Activated CD4-positive, alpha-beta memory T cell treated with anti-CD3 and anti-CD28 coated beads for 36 hours (primary cell): Measurements from ENCODE around the gene RRAGC. TPM values are rescaled to one million over a fixed set of nuclear protein-coding genes. Genes with fewer than 3 reads are reported as not detected.

Experiments
- CTCF ChIA-PET: fragments of 350-600 bp; sonication (Branson Sonifier 250); formaldehyde crosslinking; loops from one replicate; lab custom pipeline; 2021; ENCODE audit warnings: antibody characterized with exemption, inconsistent platforms; lab: Charles Lee
- POLR2A ChIA-PET: fragments of 350-600 bp; sonication (Branson Sonifier 250); formaldehyde crosslinking; loops from one replicate; lab custom pipeline; 2021; ENCODE audit warnings: antibody characterized with exemption; lab: Charles Lee
- DNase-seq: peaks from one replicate; pipeline ENCODE4 v3.0.0-alpha.2; 2020
- H3K27ac Mint-ChIP-seq: one replicate; pipeline ENCODE4 v1.8.0; 2021; ENCODE audit warnings: mixed read lengths
- H3K27me3 Mint-ChIP-seq: one replicate; pipeline ENCODE4 v1.8.0; 2021; ENCODE audit warnings: mixed read lengths
- H3K36me3 Mint-ChIP-seq: one replicate; pipeline ENCODE4 v1.8.0; 2021; ENCODE audit warnings: mixed read lengths
- H3K4me1 Mint-ChIP-seq: one replicate; pipeline ENCODE4 v1.8.0; 2021; ENCODE audit warnings: low read depth, mixed read lengths
- H3K4me3 Mint-ChIP-seq: one replicate; pipeline ENCODE4 v1.8.0; 2021; ENCODE audit warnings: mild to moderate bottlenecking, mixed read lengths
- H3K9me3 Mint-ChIP-seq: one replicate; pipeline ENCODE4 v1.8.0; 2021; ENCODE audit warnings: mixed read lengths
- intact Hi-C: fragments of 100-400 bp; cut with micrococcal nuclease; formaldehyde crosslinking; loops from one replicate; pipeline ENCODE4 v1.15.1; 2023
- total RNA-seq, 2 experiments: library from RNA; stranded (reverse); gene quantifications; one replicate each; pipeline ENCODE4 v1.2.3, GENCODE V29; 2021

RRAGC gene
- total RNA-seq, 2 experiments from 2014 or later = 27.6 to 29.7 TPM

GRCh38 chr1:38829368-38829767, 30.2 kb downstream of the RRAGC start:
- Mint-ChIP-seq H3K9me3 (no peaks in the 10 kb centered on the region), H3K36me3 (no peaks in the 10 kb centered on the region), H3K27ac (no peak overlapping the region), H3K4me1 (no peaks in the 10 kb centered on the region), H3K27me3 (peaks cover 23% of the 10 kb centered on the region), H3K4me3 (no peak overlapping the region)
- DNase-seq = no peak
- POLR2A ChIA-PET = no interaction called here
- intact Hi-C loops = no loop called here
- CTCF ChIA-PET = no interaction called here

GRCh38 chr1:38827318-38827717, 32.3 kb downstream of the RRAGC start:
- CTCF ChIA-PET = interaction anchor here (0.9 kb wide), 1 partner anchor 9 kb away, joined by 4 read pairs; no protein-coding TSS in a partner anchor
- no peaks in the 10 kb centered on the region for H3K9me3 Mint-ChIP-seq
- POLR2A ChIA-PET = no interaction called here
- intact Hi-C loops = no loop called here
- H3K27me3 Mint-ChIP-seq = peaks cover 32% of the 10 kb centered on the region
- no peak overlapping the region for H3K27ac Mint-ChIP-seq
- H3K4me1 Mint-ChIP-seq = no peaks in the 10 kb centered on the region
- no peak overlapping the region for H3K4me3 Mint-ChIP-seq
- no peak for DNase-seq
- H3K36me3 Mint-ChIP-seq = no peaks in the 10 kb centered on the region

- no peak overlapping the region for H3K27ac Mint-ChIP-seq
- H3K27me3 Mint-ChIP-seq = peaks cover 32% of the 10 kb centered on the region
- DNase-seq = no peak
- ChIA-PET POLR2A (no interaction called here), CTCF (interaction anchor here (0.9 kb wide), 1 partner anchor 9 kb away, joined by 4 read pairs; no protein-coding TSS in a partner anchor)
- no peaks in the 10 kb centered on the region for H3K4me1 Mint-ChIP-seq
- H3K9me3 Mint-ChIP-seq = no peaks in the 10 kb centered on the region
- no peak overlapping the region for H3K4me3 Mint-ChIP-seq
- no peaks in the 10 kb centered on the region for H3K36me3 Mint-ChIP-seq
- intact Hi-C loops = no loop called here
Observed at GRCh38 chr1:38826886-38827285, 32.7 kb downstream of the RRAGC start.

GRCh38 chr1:38826262-38826661, 33.3 kb downstream of the RRAGC start:
- no peak overlapping the region for H3K4me3 Mint-ChIP-seq
- ChIA-PET CTCF (no interaction called here), POLR2A (no interaction called here)
- intact Hi-C loops = no loop called here
- no peaks in the 10 kb centered on the region for H3K9me3 Mint-ChIP-seq
- H3K4me1 Mint-ChIP-seq = no peaks in the 10 kb centered on the region
- no peak overlapping the region for H3K27ac Mint-ChIP-seq
- DNase-seq = no peak
- H3K36me3 Mint-ChIP-seq = no peaks in the 10 kb centered on the region
- H3K27me3 Mint-ChIP-seq = peaks cover 33% of the 10 kb centered on the region

- H3K9me3 Mint-ChIP-seq = no peaks in the 10 kb centered on the region
- H3K27me3 Mint-ChIP-seq = peaks cover 54% of the 10 kb centered on the region
- intact Hi-C loops = no loop called here
- H3K27ac Mint-ChIP-seq = no peak overlapping the region
- ChIA-PET POLR2A (interaction anchor here (0.7 kb wide), 1 partner anchor 1617 kb away, joined by 3 read pairs; no protein-coding TSS in a partner anchor), CTCF (interaction anchor here (0.7 to 2.9 kb wide), 2 partner anchors 11 to 352 kb away, joined by 4 to 13 read pairs; no protein-coding TSS in a partner anchor)
- DNase-seq = no peak
- H3K4me3 Mint-ChIP-seq = no peak overlapping the region
- H3K4me1 Mint-ChIP-seq = peaks cover 2% of the 10 kb centered on the region
- peaks cover 3% of the 10 kb centered on the region for H3K36me3 Mint-ChIP-seq
Observed at GRCh38 chr1:38820860-38821259, 38.7 kb downstream of the RRAGC start.

GRCh38 chr1:38819516-38819915, 40.1 kb downstream of the RRAGC start:
- Mint-ChIP-seq H3K27me3 (peaks cover 59% of the 10 kb centered on the region), H3K9me3 (no peaks in the 10 kb centered on the region), H3K4me3 (no peak overlapping the region), H3K4me1 (peaks cover 2% of the 10 kb centered on the region), H3K36me3 (peaks cover 3% of the 10 kb centered on the region), H3K27ac (no peak overlapping the region)
- ChIA-PET CTCF (interaction anchor here (0.9 to 2.9 kb wide), 5 partner anchors 12 to 793 kb away, joined by 3 to 13 read pairs (median 3); no protein-coding TSS in a partner anchor), POLR2A (interaction anchor here (0.6 kb wide), 1 partner anchor 48 kb away, joined by 3 read pairs; no protein-coding TSS in a partner anchor)
- no peak for DNase-seq
- intact Hi-C loops = loop anchor here (10.0 kb wide), 1 partner anchor 205 kb away; no protein-coding TSS in a partner anchor

GRCh38 chr1:38819040-38819439, 40.5 kb downstream of the RRAGC start:
- intact Hi-C loops = loop anchor here (10.0 kb wide), 1 partner anchor 204 kb away; no protein-coding TSS in a partner anchor
- POLR2A ChIA-PET = no interaction called here
- no peak for DNase-seq

GRCh38 chr1:38818175-38818976, 41.2 kb downstream of the RRAGC start:
- Mint-ChIP-seq H3K4me3 (no peak overlapping the region), H3K27ac (no peak overlapping the region), H3K9me3 (no peaks in the 10 kb centered on the region), H3K27me3 (peaks cover 62% of the 10 kb centered on the region), H3K36me3 (peaks cover 3% of the 10 kb centered on the region), H3K4me1 (peaks cover 2% of the 10 kb centered on the region)
- ChIA-PET POLR2A (no interaction called here), CTCF (interaction anchor here (0.9 to 2.9 kb wide), 5 partner anchors 9 to 19 kb away, joined by 3 to 13 read pairs (median 4); no protein-coding TSS in a partner anchor)
- peak; percentile 44 for DNase-seq
- intact Hi-C loops = loop anchor here (10.0 kb wide), 1 partner anchor 204 kb away; no protein-coding TSS in a partner anchor

More at GRCh38 chr1:38819040-38819439, 40.5 kb downstream of the RRAGC start:
- no peaks in the 10 kb centered on the region for H3K9me3 Mint-ChIP-seq
- H3K27me3 Mint-ChIP-seq = peaks cover 60% of the 10 kb centered on the region
- peaks cover 3% of the 10 kb centered on the region for H3K36me3 Mint-ChIP-seq
- H3K4me1 Mint-ChIP-seq = peaks cover 2% of the 10 kb centered on the region
- H3K4me3 Mint-ChIP-seq = no peak overlapping the region
- CTCF ChIA-PET = interaction anchor here (0.9 to 2.9 kb wide), 6 partner anchors 13 to 792 kb away, joined by 3 to 13 read pairs (median 3); no protein-coding TSS in a partner anchor
- H3K27ac Mint-ChIP-seq = no peak overlapping the region

GRCh38 chr1:38817267-38818174, 42.1 kb downstream of the RRAGC start:
- intact Hi-C loops = loop anchor here (10.0 kb wide), 1 partner anchor 203 kb away; no protein-coding TSS in a partner anchor
- Mint-ChIP-seq H3K4me1 (peaks cover 2% of the 10 kb centered on the region), H3K9me3 (no peaks in the 10 kb centered on the region), H3K36me3 (peaks cover 3% of the 10 kb centered on the region), H3K27ac (no peak overlapping the region), H3K4me3 (no peak overlapping the region), H3K27me3 (peaks cover 61% of the 10 kb centered on the region)
- no peak for DNase-seq
- ChIA-PET POLR2A (no interaction called here), CTCF (interaction anchor here (0.9 to 2.9 kb wide), 2 partner anchors 10 to 14 kb away, joined by 4 to 13 read pairs; no protein-coding TSS in a partner anchor)

GRCh38 chr1:38815903-38816627, 43.5 kb downstream of the RRAGC start:
- ChIA-PET CTCF (no interaction called here), POLR2A (no interaction called here)
- H3K27ac Mint-ChIP-seq = no peak overlapping the region
- DNase-seq = peak; percentile 28
- H3K4me1 Mint-ChIP-seq = peaks cover 2% of the 10 kb centered on the region
- peaks cover 64% of the 10 kb centered on the region for H3K27me3 Mint-ChIP-seq
- no peaks in the 10 kb centered on the region for H3K9me3 Mint-ChIP-seq
- H3K4me3 Mint-ChIP-seq = no peak overlapping the region
- peaks cover 3% of the 10 kb centered on the region for H3K36me3 Mint-ChIP-seq
- intact Hi-C loops = loop anchor here (10.0 kb wide), 1 partner anchor 201 kb away; no protein-coding TSS in a partner anchor

GRCh38 chr1:38814984-38815464, 44.5 kb downstream of the RRAGC start:
- Mint-ChIP-seq H3K9me3 (no peaks in the 10 kb centered on the region), H3K27me3 (peaks cover 68% of the 10 kb centered on the region), H3K36me3 (peaks cover 3% of the 10 kb centered on the region), H3K4me1 (peaks cover 2% of the 10 kb centered on the region), H3K4me3 (no peak overlapping the region), H3K27ac (no peak overlapping the region)
- ChIA-PET CTCF (no interaction called here), POLR2A (no interaction called here)
- no peak for DNase-seq
- intact Hi-C loops = loop anchor here (10.0 kb wide), 1 partner anchor 200 kb away; no protein-coding TSS in a partner anchor
